D721Med (cell line): ENCODE measurements around the gene UPF3A.
A peak's percentile ranks its signal among the peaks of the same experiment; 100 is the strongest.
"Not testable (repeated sequence)": the region's sequence is repeated elsewhere in the genome, so short reads cannot be mapped to it uniquely, and the experiment has no call there.

Experiments used
- DNase-seq: peaks from one replicate; pipeline ENCODE4 v3.0.0; 2011; ENCODE audit warnings: low spot score; ENCODE audit not compliant: insufficient read length
- FAIRE-seq: peaks from 2 replicates; lab custom pipeline; 2011; peaks lifted over from hg19 to GRCh38; lab: Jason Lieb, UNC
- CTCF ChIP-seq: IDR thresholded peaks from 2 replicates; pipeline ENCODE4 v1.5.1; 2012; ENCODE audit warnings: mild to moderate bottlenecking, control low read depth; ENCODE audit not compliant: insufficient read depth; ENCODE audit errors: missing control alignments

The UPF3A gene

GRCh38 chr13:114334305-114335053, 53.1 kb downstream of the UPF3A start:
- TF ChIP-seq CTCF, result no peak

GRCh38 chr13:114336457-114336856, 55.1 kb downstream of the UPF3A start:
- FAIRE-seq, DNase-seq: not testable (repeated sequence)

More at GRCh38 chr13:114334305-114335053, 53.1 kb downstream of the UPF3A start:
- no peak for FAIRE-seq
- no peak for DNase-seq

DNA sequence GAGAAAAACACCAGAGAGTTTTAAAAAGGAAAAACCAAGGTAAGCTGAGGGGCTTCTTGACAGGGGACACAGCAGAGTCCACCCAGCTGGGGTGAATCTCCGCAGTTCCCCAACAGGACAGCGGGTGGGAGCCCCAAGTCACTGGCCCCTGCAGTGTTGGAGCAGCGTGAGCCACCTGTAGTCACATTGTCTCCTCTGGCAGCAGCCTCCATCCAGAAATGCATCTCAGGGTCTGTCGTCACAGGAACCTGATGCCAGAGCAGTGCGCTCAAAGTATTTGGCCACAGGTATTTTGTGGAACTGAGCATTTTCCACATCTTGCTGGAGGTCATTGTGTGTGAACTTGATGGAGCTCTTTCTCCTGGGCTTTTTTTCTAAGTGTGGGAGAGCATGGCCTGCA, 57.6 kb downstream of the UPF3A start:
- no peak for FAIRE-seq
- no peak for TF ChIP-seq CTCF
- no peak for DNase-seq

DNA sequence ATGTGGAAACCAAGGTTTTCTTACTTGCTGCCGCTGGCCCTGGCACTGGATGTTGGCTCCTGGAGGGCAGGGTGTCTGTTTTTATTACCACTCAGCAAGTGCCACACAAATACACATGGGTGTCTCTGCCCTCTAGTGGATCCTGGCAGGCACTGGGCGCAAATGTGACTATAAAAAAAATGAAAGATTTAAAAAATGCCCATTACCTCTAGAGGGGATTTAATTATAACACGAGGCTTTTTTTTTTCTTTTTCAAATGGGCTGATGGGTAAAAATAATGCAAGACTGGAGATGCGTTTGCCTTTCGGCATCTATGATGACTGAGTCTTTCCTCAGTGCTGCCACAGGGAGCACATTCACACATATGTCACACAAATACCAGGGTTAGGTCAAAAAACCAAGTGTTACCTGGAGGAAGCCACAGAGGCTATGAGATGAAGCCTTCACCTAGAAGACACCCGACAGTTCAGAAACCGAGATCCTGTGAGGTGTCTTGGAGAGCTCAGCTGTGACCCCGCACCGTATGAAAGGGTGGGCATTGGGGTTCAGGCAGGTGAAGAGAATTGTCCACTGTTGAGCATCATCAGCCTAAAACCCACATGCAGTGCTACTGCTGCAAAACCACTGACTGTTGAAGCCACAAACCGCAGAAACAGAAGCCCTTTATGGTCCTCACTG, 58.6 kb downstream of the UPF3A start:
- peak; percentile 54 for TF ChIP-seq CTCF
- FAIRE-seq, result no peak
- DNase-seq, result no peak

DNA sequence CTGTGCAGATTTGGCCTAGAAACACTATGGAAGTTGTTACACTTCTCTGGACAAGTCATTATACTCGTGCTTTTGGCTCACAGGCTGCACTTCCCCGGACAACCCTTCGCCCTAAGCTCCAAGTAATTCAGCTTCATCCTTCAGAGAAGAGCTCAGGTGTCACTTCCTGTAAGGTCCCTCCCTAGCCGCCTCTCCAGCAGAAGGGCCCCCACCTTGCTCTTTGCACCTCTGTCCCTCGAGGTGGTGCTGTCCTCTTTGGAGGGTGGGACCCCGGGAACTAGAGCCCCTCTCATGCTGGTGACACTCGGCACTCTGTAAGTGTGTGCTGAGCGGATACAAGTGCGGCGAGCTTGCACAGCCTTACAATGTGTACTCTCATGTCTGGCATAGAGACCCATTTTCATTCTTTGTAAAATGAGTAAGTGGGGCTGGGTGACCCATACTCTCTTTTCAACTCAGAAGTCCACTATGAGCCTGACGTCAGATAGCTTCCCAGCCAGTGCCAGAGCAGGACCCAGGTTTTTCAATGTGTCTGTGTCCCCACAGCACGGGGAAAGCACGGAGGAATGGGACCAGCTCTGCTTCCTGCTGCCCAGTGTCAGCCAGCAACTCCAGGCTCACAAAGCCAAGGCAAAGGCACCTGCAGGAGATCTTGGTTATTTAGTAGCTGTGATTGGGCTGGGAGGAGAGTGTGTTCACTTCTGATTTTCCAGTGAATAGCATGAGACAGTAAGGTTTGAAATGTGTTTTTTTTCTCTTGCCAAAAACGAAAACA, 59.8 kb downstream of the UPF3A start:
- FAIRE-seq (no peak), DNase-seq (no peak)
- no peak for TF ChIP-seq CTCF

GRCh38 chr13:114347256-114347655, 65.9 kb downstream of the UPF3A start:
- DNase-seq, FAIRE-seq: not testable (repeated sequence)

- TF ChIP-seq CTCF, result peak; percentile 17
- not testable (repeated sequence) for DNase-seq, FAIRE-seq
These were observed 71.4 kb downstream of the UPF3A start for GRCh38 chr13:114352763-114353162.

DNA sequence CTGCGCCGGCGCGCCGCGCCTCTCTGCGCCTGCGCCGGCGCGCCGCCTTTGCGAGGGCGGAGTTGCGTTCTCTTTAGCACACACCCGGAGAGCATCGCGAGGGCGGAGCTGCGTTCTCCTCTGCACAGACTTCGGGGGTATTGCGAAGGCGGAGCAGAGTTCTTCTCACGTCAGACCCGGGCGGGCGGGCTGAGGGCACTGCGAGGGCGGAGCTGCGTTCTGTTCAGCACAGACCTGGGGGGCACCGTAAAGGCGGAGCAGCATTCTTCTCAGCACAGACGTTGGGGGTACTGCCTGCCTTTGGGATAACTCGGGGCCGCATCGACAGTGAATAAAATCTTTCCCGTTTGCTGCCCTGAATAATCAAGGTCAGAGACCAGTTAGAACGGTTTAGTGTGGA, 72.0 kb downstream of the UPF3A start:
- not testable (repeated sequence) for DNase-seq, FAIRE-seq
